DMS114 treated with DMSO at 0.1 percent for 48 hours (cell line): ENCODE results near the gene GAD2.

Experiments used
- DNase-seq: peaks from one replicate; lab custom pipeline; 2025; ENCODE audit not compliant: unreplicated experiment; lab: John Stamatoyannopoulos, UW

GAD2 gene

GRCh38 chr10:26221541-26221940, 5.0 kb downstream of the GAD2 start:
- no peak for DNase-seq

GRCh38 chr10:26222563-26222962, 6.0 kb downstream of the GAD2 start:
- DNase-seq = no peak

- DNase-seq = no peak
Measured at GRCh38 chr10:26225322-26225721, 8.7 kb downstream of the GAD2 start.

GRCh38 chr10:26227786-26228185, 11.2 kb downstream of the GAD2 start:
- DNase-seq = no peak

GRCh38 chr10:26232174-26232573, 15.6 kb downstream of the GAD2 start:
- no peak for DNase-seq

GRCh38 chr10:26235761-26236160, 19.2 kb downstream of the GAD2 start:
- DNase-seq = no peak

GRCh38 chr10:26238378-26238777, 21.8 kb downstream of the GAD2 start:
- DNase-seq = no peak

GRCh38 chr10:26242706-26243350, 26.3 kb downstream of the GAD2 start:
- no peak for DNase-seq

- DNase-seq = no peak
Measured at GRCh38 chr10:26243351-26243720, 26.8 kb downstream of the GAD2 start.

GRCh38 chr10:26249681-26250080, 33.1 kb downstream of the GAD2 start:
- no peak for DNase-seq

- DNase-seq = no peak
Measured at GRCh38 chr10:26251925-26252324, 35.4 kb downstream of the GAD2 start.

- DNase-seq = no peak
Measured at GRCh38 chr10:26254616-26255015, 38.0 kb downstream of the GAD2 start.

GRCh38 chr10:26259341-26259740, 42.8 kb downstream of the GAD2 start:
- no peak for DNase-seq

GRCh38 chr10:26269754-26270153, 53.2 kb downstream of the GAD2 start:
- DNase-seq = peak; percentile 75

GRCh38 chr10:26274391-26274790, 57.8 kb downstream of the GAD2 start:
- DNase-seq = no peak

- DNase-seq = no peak
Measured at GRCh38 chr10:26278295-26278694, 61.7 kb downstream of the GAD2 start.

- no peak for DNase-seq
Measured at GRCh38 chr10:26290236-26290635, 73.7 kb downstream of the GAD2 start.

GRCh38 chr10:26291721-26292480, 75.3 kb downstream of the GAD2 start:
- no peak for DNase-seq

GRCh38 chr10:26296360-26296759, 79.8 kb downstream of the GAD2 start:
- no peak for DNase-seq

- DNase-seq = no peak
Measured at GRCh38 chr10:26300001-26300400, 83.4 kb downstream of the GAD2 start.

GRCh38 chr10:26303366-26303765, 86.8 kb downstream of the GAD2 start:
- DNase-seq = no peak

- DNase-seq = no peak
Measured at GRCh38 chr10:26310361-26310760, 93.8 kb downstream of the GAD2 start.
